Fibroblast of skin of scalp (primary cell): Measurements from ENCODE around the gene MAPK11. TPM values are rescaled to one million over a fixed set of nuclear protein-coding genes. Genes with fewer than 3 reads are reported as not detected.

Experiments
- DNase-seq: peaks from one replicate; pipeline ENCODE4 v3.0.0-alpha.2; 2013
- polyA plus RNA-seq, 2 experiments: library from polyadenylated mRNA; unstranded; fragments of 120-200 nt; gene quantifications; one replicate each; pipeline ENCODE4 v1.2.1, GENCODE V29; 2013; ENCODE audit not compliant: insufficient read length in 2 of 2

The MAPK11 gene
- 9.2 TPM for polyA plus RNA-seq (2013, experiment 1 of 2; ENCODE audit: insufficient read length)
- 7.4 TPM for polyA plus RNA-seq (2013, experiment 2 of 2; ENCODE audit: insufficient read length)

GRCh38 chr22:50269970-50270665 lies at the start of gene MAPK11:
Gene MAPK11, minus strand, starts transcription at chr22:50270380. Its CDS starts 88 bp downstream, at chr22:50270292.
- peak; percentile 59 for DNase-seq

- no peak for DNase-seq
Observed at GRCh38 chr22:50319503-50319951, 49.3 kb upstream of the MAPK11 start.

GRCh38 chr22:50318698-50319411 lies 48.7 kb upstream of the MAPK11 start:
- no peak for DNase-seq

- DNase-seq: no peak
Observed at GRCh38 chr22:50318356-50318697, 48.1 kb upstream of the MAPK11 start.

GRCh38 chr22:50317674-50318073 lies 47.5 kb upstream of the MAPK11 start:
- DNase-seq: no peak

GRCh38 chr22:50317178-50317577 lies 47.0 kb upstream of the MAPK11 start:
- DNase-seq: no peak

GRCh38 chr22:50316114-50317065 lies 46.2 kb upstream of the MAPK11 start:
- no peak for DNase-seq

GRCh38 chr22:50315289-50316113 lies 45.3 kb upstream of the MAPK11 start:
- DNase-seq: no peak

GRCh38 chr22:50314455-50315288 lies 44.5 kb upstream of the MAPK11 start:
- no peak for DNase-seq

GRCh38 chr22:50314081-50314454 lies 43.9 kb upstream of the MAPK11 start:
- DNase-seq: no peak

- no peak for DNase-seq
Observed at GRCh38 chr22:50313600-50313999, 43.4 kb upstream of the MAPK11 start.

GRCh38 chr22:50313021-50313420 lies 42.8 kb upstream of the MAPK11 start:
- DNase-seq: no peak

- no peak for DNase-seq
Observed at GRCh38 chr22:50312371-50312770, 42.2 kb upstream of the MAPK11 start.

GRCh38 chr22:50311606-50312351 lies 41.6 kb upstream of the MAPK11 start:
- DNase-seq: no peak

- no peak for DNase-seq
Observed at GRCh38 chr22:50310949-50311444, 40.8 kb upstream of the MAPK11 start.

- DNase-seq: no peak
Observed at GRCh38 chr22:50310031-50310722, 40.0 kb upstream of the MAPK11 start.

GRCh38 chr22:50309601-50309991 lies 39.4 kb upstream of the MAPK11 start:
- no peak for DNase-seq

- DNase-seq: no peak
Observed at GRCh38 chr22:50308986-50309600, 38.9 kb upstream of the MAPK11 start.

- peak; percentile 72 for DNase-seq
Observed at GRCh38 chr22:50308597-50308935, 38.4 kb upstream of the MAPK11 start.
